Measurements from ENCODE around the gene AGPAT3. TPM values are rescaled to one million over a fixed set of nuclear protein-coding genes. Genes with fewer than 3 reads are reported as not detected.

AGPAT3 gene
- total RNA-seq, 1 donor from 2014 or later = 50.5 TPM

- H3K27ac Mint-ChIP-seq = peak overlapping the region; percentile 82
- H3K9me3 Mint-ChIP-seq (ENCODE audit: low read depth) = no peaks in the 10 kb centered on the region
- peaks cover 2% of the 10 kb centered on the region for H3K36me3 Mint-ChIP-seq (ENCODE audit: insufficient read depth)
- no peaks in the 10 kb centered on the region for H3K4me1 Mint-ChIP-seq (ENCODE audit: low read depth)
- no peak for DNase-seq (ENCODE audit: low spot score, unreplicated experiment)
- TF ChIP-seq CTCF (IDR thresholded peaks at IDR 0.05; ENCODE audit: unreplicated experiment) = no peak
- H3K4me3 Mint-ChIP-seq (ENCODE audit: low read depth) = no peak overlapping the region
- no peaks in the 10 kb centered on the region for H3K27me3 Mint-ChIP-seq
Observed at GRCh38 chr21:43972850-43973633, 108.0 kb downstream of the AGPAT3 start.

- Mint-ChIP-seq H3K9me3 (ENCODE audit: low read depth) (no peaks in the 10 kb centered on the region), H3K27me3 (no peaks in the 10 kb centered on the region), H3K4me3 (ENCODE audit: low read depth) (no peak overlapping the region), H3K27ac (no peak overlapping the region), H3K36me3 (ENCODE audit: insufficient read depth) (peaks cover 2% of the 10 kb centered on the region), H3K4me1 (ENCODE audit: low read depth) (no peaks in the 10 kb centered on the region)
- DNase-seq (ENCODE audit: low spot score, unreplicated experiment) = no peak
- TF ChIP-seq CTCF (IDR thresholded peaks at IDR 0.05; ENCODE audit: unreplicated experiment) = no peak
Observed at GRCh38 chr21:43973634-43973955, 108.6 kb downstream of the AGPAT3 start.

- Mint-ChIP-seq H3K27me3 (no peaks in the 10 kb centered on the region), H3K36me3 (ENCODE audit: insufficient read depth) (peaks cover 2% of the 10 kb centered on the region), H3K9me3 (ENCODE audit: low read depth) (no peaks in the 10 kb centered on the region), H3K4me1 (ENCODE audit: low read depth) (no peaks in the 10 kb centered on the region), H3K27ac (peak overlapping the region; percentile 77), H3K4me3 (ENCODE audit: low read depth) (no peak overlapping the region)
- no peak for TF ChIP-seq CTCF (IDR thresholded peaks at IDR 0.05; ENCODE audit: unreplicated experiment)
- DNase-seq (ENCODE audit: low spot score, unreplicated experiment) = no peak
Observed at GRCh38 chr21:43974791-43975468, 109.9 kb downstream of the AGPAT3 start.

- Mint-ChIP-seq H3K27me3 (no peaks in the 10 kb centered on the region), H3K4me3 (ENCODE audit: low read depth) (no peak overlapping the region), H3K4me1 (ENCODE audit: low read depth) (no peaks in the 10 kb centered on the region), H3K27ac (peak overlapping the region; percentile 49), H3K9me3 (ENCODE audit: low read depth) (no peaks in the 10 kb centered on the region), H3K36me3 (ENCODE audit: insufficient read depth) (peaks cover 2% of the 10 kb centered on the region)
- TF ChIP-seq CTCF (IDR thresholded peaks at IDR 0.05; ENCODE audit: unreplicated experiment) = peak; percentile 96
- peak; percentile 77 for DNase-seq (ENCODE audit: low spot score, unreplicated experiment)
Observed at GRCh38 chr21:43975469-43976098, 110.6 kb downstream of the AGPAT3 start.

- Mint-ChIP-seq H3K36me3 (ENCODE audit: insufficient read depth) (peaks cover 2% of the 10 kb centered on the region), H3K4me1 (ENCODE audit: low read depth) (no peaks in the 10 kb centered on the region), H3K9me3 (ENCODE audit: low read depth) (no peaks in the 10 kb centered on the region), H3K27ac (no peak overlapping the region), H3K27me3 (no peaks in the 10 kb centered on the region), H3K4me3 (ENCODE audit: low read depth) (no peak overlapping the region)
- no peak for TF ChIP-seq CTCF (IDR thresholded peaks at IDR 0.05; ENCODE audit: unreplicated experiment)
- no peak for DNase-seq (ENCODE audit: low spot score, unreplicated experiment)
Observed at GRCh38 chr21:43976661-43977060, 111.6 kb downstream of the AGPAT3 start.
